Endothelial cell of umbilical vein (primary cell): Measurements from ENCODE around the gene ARF4.

ENCODE experiments used
- CTCF ChIP-seq, 2 donors: IDR thresholded peaks; 1 replicate in 1 of 2; 2 replicates in 1 of 2; pipeline ENCODE4 v1.5.1; 2011; ENCODE audit warnings: low read length in 2 of 2, mild to moderate bottlenecking in 2 of 2, moderate library complexity in 2 of 2, control low read depth in 1 of 2, inconsistent platforms in 1 of 2, low read depth in 1 of 2; ENCODE audit not compliant: insufficient read depth in 1 of 2; ENCODE audit errors: extremely low read depth in 1 of 2
- EZH2 ChIP-seq: IDR thresholded peaks from 2 replicates; pipeline ENCODE4 v1.6.1; 2012; ENCODE audit warnings: borderline replicate concordance, low read depth, mild to moderate bottlenecking, moderate library complexity, low read length, inconsistent platforms; ENCODE audit not compliant: severe bottlenecking
- FOS ChIP-seq: IDR thresholded peaks from 2 replicates; pipeline ENCODE4 v1.6.1; 2011; ENCODE audit warnings: mild to moderate bottlenecking, low read length, moderate library complexity, borderline replicate concordance; ENCODE audit not compliant: insufficient read depth
- GATA2 ChIP-seq: IDR thresholded peaks from 2 replicates; pipeline ENCODE4 v1.7.0; 2011; ENCODE audit warnings: low read depth, mild to moderate bottlenecking, moderate library complexity, mixed read lengths, low read length; ENCODE audit not compliant: insufficient read length, insufficient read depth
- JUN ChIP-seq: IDR thresholded peaks from 2 replicates; pipeline ENCODE4 v1.6.1; 2011; ENCODE audit warnings: borderline replicate concordance, low read depth; ENCODE audit not compliant: insufficient read length, insufficient read depth
- MAX ChIP-seq: IDR thresholded peaks from 2 replicates; pipeline ENCODE4 v1.6.1; 2011; ENCODE audit not compliant: insufficient read depth, insufficient read length
- MYC ChIP-seq: IDR thresholded peaks from one replicate; pipeline ENCODE4 v1.6.1; 2011; ENCODE audit warnings: mild to moderate bottlenecking, low read depth, low read length
- POLR2A ChIP-seq: IDR thresholded peaks from 2 replicates; pipeline ENCODE4 v1.6.1; 2012; ENCODE audit warnings: low read depth, mild to moderate bottlenecking, control low read depth, low read length
- POLR2AphosphoS5 ChIP-seq: IDR thresholded peaks from 2 replicates; pipeline ENCODE4 v1.6.1; 2012; ENCODE audit warnings: low read depth, mild to moderate bottlenecking, control low read depth, low read length, moderate library complexity; ENCODE audit not compliant: insufficient read depth

- TF ChIP-seq POLR2A = no peak
- no peak for TF ChIP-seq CTCF (IDR thresholded peaks at IDR 0.05; ENCODE audit: extremely low read depth in 1 of 2, insufficient read depth in 1 of 2, low read depth in 1 of 2, low read length in 2 of 2)
- TF ChIP-seq EZH2 = no peak
- no peak for TF ChIP-seq JUN
- TF ChIP-seq POLR2AphosphoS5 = no peak
- TF ChIP-seq GATA2 = no peak
- no peak for TF ChIP-seq MYC
- TF ChIP-seq MAX = no peak
- no peak for TF ChIP-seq FOS
These were observed 67.0 kb downstream of the ARF4 start for GRCh38 chr3:57530071-57530608.
